Measurements from ENCODE around the gene PMEPA1. TPM values are rescaled to one million over a fixed set of nuclear protein-coding genes. Genes with fewer than 3 reads are reported as not detected.

The PMEPA1 gene
- total RNA-seq, 2 experiments from 2014 or later: 0.37 TPM; not detected in 1

GRCh38 chr20:57670288-57671071 lies 39.3 kb downstream of the PMEPA1 start:
- Mint-ChIP-seq H3K4me1 (ENCODE audit: low read depth) (peaks cover 5% of the 10 kb centered on the region), H3K27me3 (ENCODE audit: low read depth) (no peaks in the 10 kb centered on the region), H3K36me3 (ENCODE audit: low read depth) (no peaks in the 10 kb centered on the region), H3K4me3 (no peak overlapping the region), H3K9me3 (ENCODE audit: insufficient read depth) (no peaks in the 10 kb centered on the region), H3K27ac (no peak overlapping the region)
- DNase-seq: no peak
- no peak for ATAC-seq
- ChIA-PET CTCF (no interaction called here), POLR2A (no interaction called here)

GRCh38 chr20:57669632-57670031 lies 40.2 kb downstream of the PMEPA1 start:
- no peak overlapping the region for H3K4me3 Mint-ChIP-seq
- no peaks in the 10 kb centered on the region for H3K27me3 Mint-ChIP-seq (ENCODE audit: low read depth)
- H3K9me3 Mint-ChIP-seq (ENCODE audit: insufficient read depth): no peaks in the 10 kb centered on the region
- ATAC-seq: no peak
- peaks cover 5% of the 10 kb centered on the region for H3K4me1 Mint-ChIP-seq (ENCODE audit: low read depth)
- ChIA-PET POLR2A (no interaction called here), CTCF (interaction anchor here (1.8 kb wide), 1 partner anchor 16 kb away, joined by 5 read pairs; no protein-coding TSS in a partner anchor)
- no peaks in the 10 kb centered on the region for H3K36me3 Mint-ChIP-seq (ENCODE audit: low read depth)
- no peak overlapping the region for H3K27ac Mint-ChIP-seq
- DNase-seq: no peak

- H3K4me1 Mint-ChIP-seq (ENCODE audit: low read depth): peaks cover 5% of the 10 kb centered on the region
- DNase-seq (no peak), ATAC-seq (no peak)
- no peak overlapping the region for H3K27ac Mint-ChIP-seq
- no peaks in the 10 kb centered on the region for H3K36me3 Mint-ChIP-seq (ENCODE audit: low read depth)
- POLR2A ChIA-PET: no interaction called here
- no peaks in the 10 kb centered on the region for H3K9me3 Mint-ChIP-seq (ENCODE audit: insufficient read depth)
- H3K4me3 Mint-ChIP-seq: no peak overlapping the region
- H3K27me3 Mint-ChIP-seq (ENCODE audit: low read depth): no peaks in the 10 kb centered on the region
- CTCF ChIA-PET: interaction anchor here (1.8 kb wide), 1 partner anchor 14 kb away, joined by 5 read pairs; no protein-coding TSS in a partner anchor
These were observed 41.7 kb downstream of the PMEPA1 start for GRCh38 chr20:57667924-57668782.

GRCh38 chr20:57667388-57667787 lies 42.4 kb downstream of the PMEPA1 start:
- no peak for ATAC-seq
- H3K4me1 Mint-ChIP-seq (ENCODE audit: low read depth): peaks cover 5% of the 10 kb centered on the region

GRCh38 chr20:57666834-57667157 lies 43.0 kb downstream of the PMEPA1 start:
- CTCF ChIA-PET: no interaction called here
- H3K9me3 Mint-ChIP-seq (ENCODE audit: insufficient read depth): no peaks in the 10 kb centered on the region
- POLR2A ChIA-PET: no interaction called here
- no peak overlapping the region for H3K27ac Mint-ChIP-seq
- no peak overlapping the region for H3K4me3 Mint-ChIP-seq
- no peaks in the 10 kb centered on the region for H3K27me3 Mint-ChIP-seq (ENCODE audit: low read depth)
- H3K36me3 Mint-ChIP-seq (ENCODE audit: low read depth): no peaks in the 10 kb centered on the region
- ATAC-seq (no peak), DNase-seq (no peak)
- peaks cover 5% of the 10 kb centered on the region for H3K4me1 Mint-ChIP-seq (ENCODE audit: low read depth)

More at GRCh38 chr20:57667388-57667787, 42.4 kb downstream of the PMEPA1 start:
- POLR2A ChIA-PET: no interaction called here
- DNase-seq: no peak
- H3K27me3 Mint-ChIP-seq (ENCODE audit: low read depth): no peaks in the 10 kb centered on the region
- no peak overlapping the region for H3K27ac Mint-ChIP-seq
- H3K9me3 Mint-ChIP-seq (ENCODE audit: insufficient read depth): no peaks in the 10 kb centered on the region
- CTCF ChIA-PET: no interaction called here
- no peaks in the 10 kb centered on the region for H3K36me3 Mint-ChIP-seq (ENCODE audit: low read depth)
- no peak overlapping the region for H3K4me3 Mint-ChIP-seq

- Mint-ChIP-seq H3K4me3 (no peak overlapping the region), H3K4me1 (ENCODE audit: low read depth) (peaks cover 5% of the 10 kb centered on the region), H3K27me3 (ENCODE audit: low read depth) (no peaks in the 10 kb centered on the region), H3K36me3 (ENCODE audit: low read depth) (no peaks in the 10 kb centered on the region), H3K9me3 (ENCODE audit: insufficient read depth) (no peaks in the 10 kb centered on the region), H3K27ac (no peak overlapping the region)
- DNase-seq (no peak), ATAC-seq (no peak)
- POLR2A ChIA-PET: no interaction called here
- CTCF ChIA-PET: no interaction called here
These were observed 43.5 kb downstream of the PMEPA1 start for GRCh38 chr20:57666106-57666833.

- ChIA-PET POLR2A (no interaction called here), CTCF (no interaction called here)
- Mint-ChIP-seq H3K36me3 (ENCODE audit: low read depth) (no peaks in the 10 kb centered on the region), H3K27me3 (ENCODE audit: low read depth) (no peaks in the 10 kb centered on the region), H3K4me1 (ENCODE audit: low read depth) (peaks cover 5% of the 10 kb centered on the region), H3K9me3 (ENCODE audit: insufficient read depth) (no peaks in the 10 kb centered on the region), H3K4me3 (no peak overlapping the region), H3K27ac (no peak overlapping the region)
- no peak for DNase-seq
- no peak for ATAC-seq
These were observed 44.2 kb downstream of the PMEPA1 start for GRCh38 chr20:57665589-57665971.

- ATAC-seq: no peak
- Mint-ChIP-seq H3K9me3 (ENCODE audit: insufficient read depth) (no peaks in the 10 kb centered on the region), H3K4me1 (ENCODE audit: low read depth) (peaks cover 5% of the 10 kb centered on the region), H3K27me3 (ENCODE audit: low read depth) (no peaks in the 10 kb centered on the region), H3K27ac (no peak overlapping the region), H3K4me3 (no peak overlapping the region), H3K36me3 (ENCODE audit: low read depth) (no peaks in the 10 kb centered on the region)
- POLR2A ChIA-PET: no interaction called here
- CTCF ChIA-PET: no interaction called here
- no peak for DNase-seq
These were observed 44.8 kb downstream of the PMEPA1 start for GRCh38 chr20:57664924-57665588.

GRCh38 chr20:57664476-57664875 lies 45.3 kb downstream of the PMEPA1 start:
- no peaks in the 10 kb centered on the region for H3K9me3 Mint-ChIP-seq (ENCODE audit: insufficient read depth)
- no peak for ATAC-seq
- H3K36me3 Mint-ChIP-seq (ENCODE audit: low read depth): no peaks in the 10 kb centered on the region
- no peak overlapping the region for H3K27ac Mint-ChIP-seq
- DNase-seq: no peak
- POLR2A ChIA-PET: no interaction called here
- CTCF ChIA-PET: no interaction called here
- H3K4me3 Mint-ChIP-seq: no peak overlapping the region
- H3K4me1 Mint-ChIP-seq (ENCODE audit: low read depth): peaks cover 5% of the 10 kb centered on the region
- H3K27me3 Mint-ChIP-seq (ENCODE audit: low read depth): no peaks in the 10 kb centered on the region

- Mint-ChIP-seq H3K36me3 (ENCODE audit: low read depth) (no peaks in the 10 kb centered on the region), H3K27me3 (ENCODE audit: low read depth) (no peaks in the 10 kb centered on the region), H3K27ac (no peak overlapping the region), H3K9me3 (ENCODE audit: insufficient read depth) (no peaks in the 10 kb centered on the region), H3K4me1 (ENCODE audit: low read depth) (peaks cover 11% of the 10 kb centered on the region), H3K4me3 (no peak overlapping the region)
- POLR2A ChIA-PET: no interaction called here
- CTCF ChIA-PET: no interaction called here
- DNase-seq: no peak
- no peak for ATAC-seq
These were observed 45.9 kb downstream of the PMEPA1 start for GRCh38 chr20:57663681-57664451.

- Mint-ChIP-seq H3K9me3 (ENCODE audit: insufficient read depth) (no peaks in the 10 kb centered on the region), H3K36me3 (ENCODE audit: low read depth) (no peaks in the 10 kb centered on the region), H3K4me3 (no peak overlapping the region), H3K27me3 (ENCODE audit: low read depth) (no peaks in the 10 kb centered on the region), H3K4me1 (ENCODE audit: low read depth) (peaks cover 17% of the 10 kb centered on the region), H3K27ac (no peak overlapping the region)
- ATAC-seq (no peak), DNase-seq (no peak)
- ChIA-PET POLR2A (no interaction called here), CTCF (no interaction called here)
These were observed 46.6 kb downstream of the PMEPA1 start for GRCh38 chr20:57663241-57663640.
